OCI-LY7 (cell line): Measurements from ENCODE around the gene USP34. TPM values are rescaled to one million over a fixed set of nuclear protein-coding genes. Genes with fewer than 3 reads are reported as not detected.

ENCODE experiments used
- BruUV-seq: library from RNA; stranded (reverse); fragments of 400-500 nt; replicated peaks from 2 replicates; lab custom pipeline; 2021; lab: Mats Ljungman, UMichigan
- CTCF ChIA-PET: fragments of 300-600 bp; sonication (Branson Sonifier 250); formaldehyde crosslinking; loops from one replicate; lab custom pipeline; 2022; ENCODE audit warnings: antibody characterized with exemption; ENCODE audit not compliant: unreplicated experiment; lab: Charles Lee
- POLR2A ChIA-PET: fragments of 300-600 bp; sonication (Branson Sonifier 250); formaldehyde crosslinking; loops from one replicate; lab custom pipeline; 2022; ENCODE audit warnings: antibody characterized with exemption; lab: Charles Lee
- DNase-seq: peaks from one replicate; pipeline ENCODE4 v3.0.0-alpha.2; 2015; ENCODE audit warnings: low spot score
- H2AFZ ChIP-seq: fragments of 200-600 bp; sonication (generic), shearing (Covaris generic); 2 replicates; pipeline ENCODE4 v1.6.1; 2014; ENCODE audit warnings: mild to moderate bottlenecking, antibody characterized with exemption, low read length, moderate library complexity
- H3K27ac ChIP-seq: fragments of 200-600 bp; sonication (generic); 2 replicates; pipeline ENCODE4 v1.5.1; 2014; ENCODE audit warnings: mixed run types, low read depth, mild to moderate bottlenecking, moderate library complexity, low read length, inconsistent platforms; ENCODE audit not compliant: poor library complexity, severe bottlenecking
- H3K36me3 ChIP-seq: fragments of 200-600 bp; sonication (generic); 2 replicates; pipeline ENCODE4 v1.6.1; 2014; ENCODE audit warnings: mild to moderate bottlenecking, antibody characterized with exemption, low read length, moderate library complexity, mixed read lengths; ENCODE audit not compliant: insufficient read depth
- H3K4me1 ChIP-seq: fragments of 200-600 bp; sonication (generic); 2 replicates; pipeline ENCODE4 v1.5.1; 2014; ENCODE audit warnings: mild to moderate bottlenecking, low read length; ENCODE audit not compliant: insufficient read depth, poor library complexity, severe bottlenecking
- H3K4me2 ChIP-seq: fragments of 200-600 bp; sonication (generic); 2 replicates; pipeline ENCODE4 v1.6.1; 2014; ENCODE audit warnings: mild to moderate bottlenecking, low read length
- H3K4me3 ChIP-seq: fragments of 200-600 bp; sonication (generic); 2 replicates; pipeline ENCODE4 v1.5.1; 2014; ENCODE audit warnings: mild to moderate bottlenecking, low read depth, low read length; ENCODE audit not compliant: poor library complexity, severe bottlenecking
- H3K79me2 ChIP-seq: fragments of 200-600 bp; sonication (generic); 2 replicates; pipeline ENCODE4 v1.6.1; 2016; ENCODE audit warnings: low read depth, mild to moderate bottlenecking, low read length, moderate library complexity, mixed read lengths; ENCODE audit not compliant: insufficient read depth
- H3K9me2 ChIP-seq: fragments of 200-600 bp; sonication (generic); 2 replicates; pipeline ENCODE4 v1.6.1; 2016; ENCODE audit warnings: mild to moderate bottlenecking, low read length, mixed read lengths; ENCODE audit not compliant: insufficient read depth
- H3K9me3 ChIP-seq: fragments of 200-600 bp; sonication (generic); 2 replicates; pipeline ENCODE4 v1.6.1; 2014; ENCODE audit warnings: mild to moderate bottlenecking, mixed run types, low read length, mixed read lengths
- H4K20me1 ChIP-seq: fragments of 200-600 bp; sonication (generic); 2 replicates; pipeline ENCODE4 v1.6.1; 2014; ENCODE audit warnings: mild to moderate bottlenecking, antibody characterized with exemption, low read length, moderate library complexity, mixed read lengths; ENCODE audit not compliant: insufficient read depth
- EZH2phosphoT487 ChIP-seq: fragments of 200-600 bp; sonication (generic); IDR thresholded peaks from 2 replicates; pipeline ENCODE4 v1.6.1; 2018; ENCODE audit warnings: low read depth, borderline replicate concordance, mild to moderate bottlenecking, mixed run types, antibody characterized with exemption, low read length, moderate library complexity, mixed read lengths
- intact Hi-C: fragments of 100-400 bp; cut with micrococcal nuclease; formaldehyde crosslinking; loops from one replicate; pipeline ENCODE4 v1.10.0; 2022; ENCODE audit not compliant: unreplicated experiment
- total RNA-seq, 2 experiments: library from RNA; depleted of rRNA in 1 of 2; stranded (reverse); fragments of >200 nt in 1 of 2; shearing (Covaris generic) in 1 of 2; gene quantifications; 2 replicates each; pipeline ENCODE4 v1.2.3, GENCODE V29; 2014 to 2022
- TF ChIP-seq, protein P1 (sequence below): fragments of 200-600 bp; sonication (generic); conservative IDR thresholded peaks from 2 replicates; pipeline ENCODE4 v1.5.1; 2014; ENCODE audit warnings: mild to moderate bottlenecking, antibody characterized with exemption, low read length, moderate library complexity, mixed read lengths

The USP34 gene
- total RNA-seq, 2 experiments from 2014 or later = 192 to 344 TPM

DNA sequence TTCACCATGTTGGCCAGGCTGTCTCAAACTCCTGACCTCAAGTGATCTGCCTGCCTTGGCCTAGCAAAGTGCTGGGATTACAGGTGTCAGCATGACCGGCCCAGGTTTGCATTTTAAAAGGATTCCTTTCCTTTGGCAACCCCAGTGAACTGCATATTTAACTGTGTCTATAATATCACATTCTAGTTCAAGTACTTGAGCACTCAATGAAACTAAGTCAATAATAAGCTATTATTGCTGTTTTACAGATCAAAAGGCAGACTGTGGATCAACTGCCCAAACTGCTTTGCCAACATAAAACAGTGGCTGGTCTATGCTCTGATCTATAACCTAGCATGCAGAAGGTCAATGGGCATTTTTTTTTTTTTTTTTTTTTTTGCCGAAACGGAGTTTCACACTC, 144.5 kb downstream of the USP34 start:
- peaks cover 4% of the 10 kb centered on the region; the same call in 1 of the 2 replicates for H3K79me2 ChIP-seq
- no peak for DNase-seq
- TF ChIP-seq EZH2phosphoT487 = no peak
- TF ChIP-seq, protein P1, sequence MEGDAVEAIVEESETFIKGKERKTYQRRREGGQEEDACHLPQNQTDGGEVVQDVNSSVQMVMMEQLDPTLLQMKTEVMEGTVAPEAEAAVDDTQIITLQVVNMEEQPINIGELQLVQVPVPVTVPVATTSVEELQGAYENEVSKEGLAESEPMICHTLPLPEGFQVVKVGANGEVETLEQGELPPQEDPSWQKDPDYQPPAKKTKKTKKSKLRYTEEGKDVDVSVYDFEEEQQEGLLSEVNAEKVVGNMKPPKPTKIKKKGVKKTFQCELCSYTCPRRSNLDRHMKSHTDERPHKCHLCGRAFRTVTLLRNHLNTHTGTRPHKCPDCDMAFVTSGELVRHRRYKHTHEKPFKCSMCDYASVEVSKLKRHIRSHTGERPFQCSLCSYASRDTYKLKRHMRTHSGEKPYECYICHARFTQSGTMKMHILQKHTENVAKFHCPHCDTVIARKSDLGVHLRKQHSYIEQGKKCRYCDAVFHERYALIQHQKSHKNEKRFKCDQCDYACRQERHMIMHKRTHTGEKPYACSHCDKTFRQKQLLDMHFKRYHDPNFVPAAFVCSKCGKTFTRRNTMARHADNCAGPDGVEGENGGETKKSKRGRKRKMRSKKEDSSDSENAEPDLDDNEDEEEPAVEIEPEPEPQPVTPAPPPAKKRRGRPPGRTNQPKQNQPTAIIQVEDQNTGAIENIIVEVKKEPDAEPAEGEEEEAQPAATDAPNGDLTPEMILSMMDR = no peak
- CTCF ChIA-PET = no interaction called here
- BruUV-seq = no TSS peak
- H3K27ac ChIP-seq = no peak overlapping the region
- no peaks in the 10 kb centered on the region for H4K20me1 ChIP-seq
- H3K36me3 ChIP-seq = peaks cover 95% of the 10 kb centered on the region
- H3K4me1 ChIP-seq = no peaks in the 10 kb centered on the region
- POLR2A ChIA-PET = no interaction called here
- no peak overlapping the region for H2AFZ ChIP-seq
- no peaks in the 10 kb centered on the region for H3K9me3 ChIP-seq
- intact Hi-C loops = no loop called here
- no peak overlapping the region for H3K4me2 ChIP-seq
- H3K9me2 ChIP-seq = no peaks in the 10 kb centered on the region
- no peak overlapping the region for H3K4me3 ChIP-seq

- BruUV-seq = no TSS peak
- Histone ChIP-seq H3K79me2 (peaks cover 8% of the 10 kb centered on the region; the same call in 1 of the 2 replicates), H3K36me3 (peaks cover 96% of the 10 kb centered on the region), H3K4me3 (no peak overlapping the region), H3K9me2 (no peaks in the 10 kb centered on the region), H3K4me1 (no peaks in the 10 kb centered on the region), H3K27ac (no peak overlapping the region), H4K20me1 (no peaks in the 10 kb centered on the region), H3K9me3 (no peaks in the 10 kb centered on the region), H3K4me2 (no peak overlapping the region), H2AFZ (no peak overlapping the region)
- CTCF ChIA-PET = no interaction called here
- DNase-seq = no peak
- intact Hi-C loops = loop anchor here (5.0 kb wide), 1 partner anchor 98 kb away; no protein-coding TSS in a partner anchor
- POLR2A ChIA-PET = interaction anchor here (0.8 kb wide), 1 partner anchor 12 kb away, joined by 4 read pairs; no protein-coding TSS in a partner anchor
- TF ChIP-seq, protein P1 = no peak
- TF ChIP-seq EZH2phosphoT487 = no peak
Observed at GRCh38 chr2:61320181-61320580, 150.7 kb downstream of the USP34 start.

DNA sequence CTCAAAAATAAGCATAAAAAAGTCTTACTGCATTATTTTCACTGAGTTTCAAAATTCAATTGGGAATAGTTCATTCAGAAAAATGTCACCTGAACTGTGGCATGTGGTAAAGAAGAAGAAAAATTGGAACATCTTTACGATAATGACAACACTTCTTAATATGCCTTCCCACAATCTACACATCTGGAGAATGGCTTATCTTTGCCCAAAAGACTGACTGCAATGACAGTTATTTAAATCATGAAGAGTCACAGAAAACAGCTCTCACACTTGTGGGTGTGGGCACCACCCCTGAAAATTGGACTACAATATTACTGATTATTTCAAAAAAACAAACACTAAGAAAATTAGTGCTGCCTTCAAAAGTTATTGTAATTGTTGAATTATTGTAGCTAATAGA, 152.3 kb downstream of the USP34 start:
- Histone ChIP-seq H4K20me1 (no peaks in the 10 kb centered on the region), H3K9me3 (no peaks in the 10 kb centered on the region), H3K36me3 (peaks cover 96% of the 10 kb centered on the region), H3K4me2 (no peak overlapping the region), H3K9me2 (no peaks in the 10 kb centered on the region), H3K27ac (no peak overlapping the region), H2AFZ (no peak overlapping the region), H3K4me3 (no peak overlapping the region), H3K4me1 (no peaks in the 10 kb centered on the region), H3K79me2 (peaks cover 8% of the 10 kb centered on the region; the same call in 1 of the 2 replicates)
- no TSS peak for BruUV-seq
- intact Hi-C loops = no loop called here
- ChIA-PET CTCF (no interaction called here), POLR2A (interaction anchor here (0.6 kb wide), 1 partner anchor 32 kb away, joined by 3 read pairs; no protein-coding TSS in a partner anchor)
- TF ChIP-seq EZH2phosphoT487 = no peak
- TF ChIP-seq, protein P1 = no peak
- no peak for DNase-seq
